Loucy (cell line): ENCODE results near the gene GPR17.

ENCODE experiments used
- CTCF ChIP-seq: fragments of 200-600 bp; sonication (generic); conservative IDR thresholded peaks from 2 replicates; pipeline ENCODE4 v1.5.1; 2014; ENCODE audit warnings: mild to moderate bottlenecking, antibody characterized with exemption, low read length
- EZH2phosphoT487 ChIP-seq: fragments of 200-600 bp; IDR thresholded peaks from 2 replicates; pipeline ENCODE4 v1.6.1; 2018; ENCODE audit warnings: antibody characterized with exemption, mild to moderate bottlenecking, moderate library complexity, borderline replicate concordance

GRCh38 chr2:127669056-127669455, 23.1 kb downstream of the GPR17 start:
- TF ChIP-seq CTCF (no peak), EZH2phosphoT487 (no peak)
